ENCODE results near the gene CCDC71L.

Gene CCDC71L

DNA sequence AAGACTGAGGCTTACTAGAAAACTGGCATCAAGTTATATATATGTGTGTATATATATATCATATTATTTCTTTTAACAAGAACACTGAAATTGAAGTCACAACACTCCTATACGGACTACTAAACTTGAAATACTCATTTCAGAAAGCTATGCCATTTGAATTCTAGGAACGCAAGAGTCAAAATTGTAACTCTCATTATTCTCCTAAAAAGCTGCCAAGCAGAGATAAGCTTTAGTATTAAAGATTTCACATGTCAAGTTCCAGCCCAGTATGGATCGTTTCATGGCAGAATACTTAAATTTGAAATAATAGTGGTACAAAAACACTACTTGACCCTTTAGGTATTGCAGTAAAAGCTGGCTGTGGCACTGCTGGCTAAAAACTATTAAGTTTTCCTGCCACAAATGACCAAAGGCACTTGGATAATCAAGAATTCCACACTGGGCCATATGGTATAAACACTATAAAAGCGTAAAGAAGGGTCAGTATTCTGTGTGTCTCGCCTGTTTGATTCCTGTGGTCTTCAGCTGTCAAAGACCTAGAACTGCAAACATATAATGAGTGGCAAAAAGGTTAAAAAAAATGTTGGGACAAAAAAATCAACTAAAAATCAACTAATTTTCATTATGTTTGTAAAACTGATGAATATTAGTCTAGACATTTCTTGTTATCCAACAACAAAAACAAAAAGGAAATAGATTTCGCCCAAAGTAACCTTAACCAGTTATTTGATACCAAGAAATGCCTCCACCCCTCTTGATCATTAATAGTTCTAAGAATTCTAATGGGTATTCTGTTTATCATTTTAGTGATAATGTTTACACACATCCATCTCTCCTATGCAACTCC lies 2.4 kb downstream of the CCDC71L start:
- no peak for DNase-seq

DNA sequence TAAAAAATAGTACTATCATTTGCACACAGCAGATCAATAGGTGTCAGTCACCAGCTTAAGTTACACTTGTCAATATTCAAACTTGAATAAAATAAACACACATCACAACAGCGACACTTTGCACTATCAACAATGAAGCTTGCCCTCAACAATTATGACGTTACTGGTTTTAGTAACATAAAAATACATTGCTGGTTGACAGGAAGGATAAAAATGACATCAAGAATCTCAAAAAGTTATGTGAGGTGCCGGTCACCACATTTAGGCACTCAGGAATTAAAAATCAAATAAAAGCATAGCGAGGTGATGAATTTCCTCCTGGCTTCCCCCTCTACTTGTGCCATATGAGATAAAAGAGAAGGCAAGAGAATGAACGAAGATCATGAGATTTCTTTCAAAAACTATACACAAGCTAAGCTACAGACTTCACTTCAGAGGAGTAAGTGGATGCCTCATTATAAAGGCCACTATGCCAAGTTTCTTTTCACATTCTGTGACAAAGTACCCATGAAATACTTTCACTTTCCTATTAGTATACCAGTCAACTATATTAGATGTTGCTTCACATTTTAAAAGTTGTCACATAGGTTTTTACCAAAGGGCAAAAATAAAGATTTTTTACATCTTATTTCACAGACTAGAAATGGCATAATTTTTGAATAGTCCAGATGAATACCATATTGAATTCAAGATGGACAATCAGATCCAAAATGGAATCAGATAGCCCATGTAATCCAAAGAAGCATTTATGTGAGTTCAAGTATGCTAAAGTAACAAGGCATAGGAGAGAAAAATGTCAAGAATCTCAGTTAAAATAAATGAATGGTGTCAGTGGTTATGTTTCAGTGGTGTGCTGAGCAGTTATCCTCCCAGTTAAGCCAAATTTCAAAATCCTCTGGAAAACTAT lies 3.6 kb downstream of the CCDC71L start:
- no peak for DNase-seq

DNA sequence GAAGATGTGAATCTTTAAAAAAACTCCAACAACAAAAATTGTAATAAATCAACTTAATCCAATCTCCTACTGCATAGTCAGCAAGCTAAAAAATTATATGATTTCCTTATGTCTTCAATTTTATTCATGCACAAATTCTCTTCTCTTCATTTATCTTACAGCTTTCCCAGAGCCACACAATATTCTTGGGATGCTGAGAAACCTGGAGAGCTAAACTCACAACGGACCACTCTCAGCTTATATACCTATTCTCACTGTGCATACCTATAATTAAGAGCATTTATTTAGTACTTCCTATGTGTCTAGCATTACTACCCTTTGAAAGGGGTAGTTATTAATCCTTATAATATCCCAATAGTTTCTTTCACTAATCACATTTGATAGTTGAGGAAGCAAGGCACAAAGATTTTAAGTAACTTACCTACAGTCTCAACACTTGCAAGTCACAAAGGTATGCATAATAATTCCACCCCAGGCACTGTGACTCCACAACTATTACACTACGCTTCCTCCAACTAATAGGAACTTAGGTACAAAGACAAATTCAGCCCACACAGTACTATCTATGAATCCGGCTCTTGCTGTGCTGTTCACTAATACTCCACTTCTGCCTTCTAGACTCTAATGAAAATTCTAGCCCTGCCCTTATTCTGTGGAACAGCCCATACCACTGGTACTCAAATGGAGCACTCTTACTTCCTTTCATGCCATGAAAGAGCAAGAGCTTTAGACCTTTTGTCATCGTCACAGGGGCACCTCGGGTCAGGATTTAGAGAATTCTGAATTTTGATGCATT lies 5.1 kb downstream of the CCDC71L start:
- DNase-seq, result no peak

DNA sequence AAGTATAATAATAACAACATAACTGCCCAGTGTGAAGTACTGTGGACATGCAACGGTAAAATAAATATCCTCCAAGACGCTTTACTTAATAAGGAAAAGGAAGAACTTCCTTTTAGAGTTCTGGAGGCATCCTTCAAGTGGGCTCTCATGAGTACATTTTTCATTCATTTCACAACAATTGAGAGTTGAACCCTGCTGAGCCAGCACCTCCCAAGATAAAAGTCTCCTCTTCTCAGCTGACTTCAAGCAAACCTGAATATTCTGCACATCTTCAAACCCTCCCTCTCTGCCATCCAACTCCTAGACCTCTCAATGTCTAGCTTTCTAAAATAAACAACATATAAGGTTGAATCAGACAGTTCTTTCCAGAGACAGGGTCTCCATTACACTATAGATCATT lies 7.5 kb downstream of the CCDC71L start:
- DNase-seq, result no peak

DNA sequence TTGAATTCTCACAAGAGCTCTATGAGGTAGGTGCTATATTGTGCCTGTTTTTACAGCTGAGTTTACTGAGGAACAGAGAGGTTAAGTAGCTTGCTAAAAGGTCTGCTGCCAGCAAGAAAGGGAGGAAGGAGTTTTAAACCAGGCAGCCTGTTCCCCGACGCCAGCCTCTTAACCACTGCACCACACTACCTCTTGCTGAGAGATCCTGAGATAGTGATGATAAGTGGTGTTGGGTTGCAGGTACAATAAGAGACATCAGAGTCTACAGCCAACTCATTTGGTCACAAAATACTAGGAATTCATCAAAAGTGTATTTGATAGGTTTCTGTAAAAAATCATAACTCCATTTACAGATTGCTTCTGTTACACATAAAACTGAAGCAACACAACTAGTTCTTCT lies 8.0 kb downstream of the CCDC71L start:
- no peak for DNase-seq

DNA sequence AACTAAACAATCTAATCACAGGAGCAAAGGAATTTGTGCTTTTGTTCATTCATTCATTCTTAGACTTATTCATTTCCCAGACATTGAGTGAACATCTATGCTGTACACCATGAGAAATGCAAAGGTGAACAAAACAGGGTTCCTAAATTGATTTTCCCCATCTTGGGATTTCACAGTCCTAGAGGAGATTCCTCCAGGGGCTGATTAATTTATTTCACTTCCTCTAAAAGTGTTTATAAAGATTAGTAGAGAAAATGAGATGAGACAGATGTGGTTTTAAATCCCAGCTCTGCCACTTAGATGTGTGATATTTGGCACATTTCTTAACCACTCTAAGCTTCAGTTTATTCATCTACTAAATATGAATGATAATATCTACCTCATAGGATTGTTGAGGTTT lies 8.9 kb downstream of the CCDC71L start:
- no peak for DNase-seq

DNA sequence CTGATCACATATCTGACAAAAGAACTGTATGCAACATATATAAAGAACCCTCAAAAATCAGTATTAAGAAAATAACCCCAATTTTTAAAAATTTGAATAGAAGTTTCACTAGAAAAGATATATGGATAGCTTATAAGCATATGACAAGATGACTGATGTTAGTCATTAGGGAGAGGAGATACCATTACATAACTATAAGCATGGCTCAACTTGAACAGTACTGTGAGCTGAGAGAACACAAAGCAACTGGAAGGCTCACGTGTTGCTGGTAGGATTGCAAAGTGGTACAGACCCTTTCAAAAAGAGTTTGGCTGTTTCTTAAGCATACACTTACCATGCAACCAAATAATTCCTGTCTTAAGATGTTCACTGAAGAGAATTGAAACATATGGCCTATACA lies 14.7 kb downstream of the CCDC71L start:
- no peak for DNase-seq

DNA sequence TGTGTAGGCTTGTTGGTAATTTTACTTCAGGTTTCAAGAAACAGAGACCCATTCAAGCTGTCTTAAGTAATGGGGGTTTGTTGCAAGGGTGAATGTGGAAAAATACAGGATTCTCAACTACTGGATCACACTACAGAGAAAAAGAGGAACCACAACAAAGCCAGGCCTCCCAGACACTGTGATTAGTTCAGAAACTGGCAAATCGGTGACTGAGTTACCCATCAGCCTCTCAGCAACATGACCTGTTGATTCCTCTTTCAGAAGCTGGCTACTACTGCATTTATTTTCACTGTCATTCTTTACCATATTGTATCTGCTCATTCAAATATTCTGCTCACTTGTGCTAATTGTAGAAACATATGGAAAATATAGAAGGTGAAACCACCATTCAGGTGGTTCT lies 16.0 kb downstream of the CCDC71L start:
- peak; percentile 37 for DNase-seq

DNA sequence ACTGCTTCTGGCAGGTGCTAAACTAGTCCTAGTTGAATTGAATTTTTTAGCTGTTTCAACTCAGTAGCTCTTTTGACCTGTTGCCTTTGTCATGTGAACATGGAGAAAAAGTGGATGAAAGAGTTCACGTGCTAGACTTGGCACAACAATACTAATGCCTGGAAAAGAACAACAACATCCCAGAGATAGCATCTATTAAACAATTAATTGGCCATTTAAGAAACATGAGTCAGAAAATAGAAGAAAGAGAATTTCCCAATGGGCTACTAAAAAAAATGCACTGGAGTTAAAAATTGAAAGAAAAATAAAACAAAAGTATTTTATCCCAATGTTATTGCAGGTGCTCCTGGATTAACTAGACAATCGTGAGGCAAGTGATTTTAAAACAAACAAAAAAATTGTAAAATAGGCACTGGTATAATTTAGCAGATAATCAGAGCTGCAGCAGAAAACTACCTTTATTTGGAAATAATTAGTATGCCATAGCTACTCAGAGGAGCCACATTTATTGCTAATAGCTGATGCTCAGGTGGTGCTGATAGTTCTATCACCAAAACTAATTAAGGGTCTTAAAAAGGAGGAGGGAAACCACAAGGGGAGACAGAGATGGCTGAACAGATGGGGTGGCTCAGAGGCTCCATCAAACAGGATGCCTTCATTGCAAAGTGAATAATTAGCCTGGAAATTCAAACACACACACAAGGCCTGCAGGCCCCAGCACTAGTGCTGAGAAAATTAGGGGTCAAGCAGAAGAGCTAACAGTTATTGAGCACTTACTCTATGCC lies 17.6 kb downstream of the CCDC71L start:
- DNase-seq, result no peak

DNA sequence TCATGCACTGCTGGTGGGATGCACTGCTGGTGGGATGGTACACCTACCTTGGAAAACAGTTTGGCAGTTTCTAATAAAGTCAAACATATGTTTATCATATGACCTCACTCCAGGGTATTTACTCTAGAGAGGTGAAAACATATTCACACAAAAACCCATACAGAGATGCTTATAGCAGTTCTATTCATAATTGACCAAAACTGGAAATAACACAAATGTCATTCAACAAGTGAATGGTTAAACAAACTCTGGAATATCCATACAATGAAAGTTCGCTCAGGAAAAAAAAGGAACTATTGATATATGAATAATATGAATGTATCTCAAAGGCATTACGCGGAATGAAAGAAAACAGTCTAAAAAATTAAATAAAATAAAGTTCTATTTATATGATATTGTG lies 19.5 kb downstream of the CCDC71L start:
- no peak for DNase-seq

DNA sequence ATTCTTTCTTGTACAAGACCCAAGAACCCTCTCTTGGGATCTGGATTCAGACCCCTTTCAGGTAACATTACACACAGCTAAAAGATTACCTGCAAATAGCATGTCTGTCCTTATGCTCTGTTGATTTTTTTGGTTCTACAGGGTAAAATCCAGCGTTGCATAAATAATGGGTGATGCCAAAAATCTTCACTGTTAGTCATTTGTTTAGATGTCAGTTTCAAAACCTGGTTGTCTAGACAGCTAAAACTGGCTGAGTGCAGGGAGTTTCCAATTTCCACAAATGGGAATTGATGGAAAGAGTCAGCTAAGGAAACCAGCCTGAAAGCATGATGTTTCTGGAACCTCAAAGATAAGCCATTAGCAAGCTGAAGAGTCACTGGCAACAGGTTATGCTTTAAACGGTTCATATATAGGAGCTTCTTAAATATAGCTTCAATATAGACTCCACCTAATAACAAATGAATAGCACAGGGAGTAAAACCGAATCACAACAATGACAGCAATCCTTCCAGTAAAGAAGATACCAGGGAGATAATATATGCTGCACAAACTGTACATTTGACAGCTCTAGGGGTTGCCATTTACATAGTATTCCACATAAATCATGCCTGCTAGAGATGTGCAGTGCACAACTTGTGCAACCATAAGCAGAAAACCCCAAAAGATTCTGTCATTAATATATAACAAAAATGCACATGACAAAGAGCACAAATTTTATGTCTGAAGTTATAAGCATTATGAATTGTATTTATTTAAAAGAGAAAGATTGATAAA lies 20.4 kb downstream of the CCDC71L start:
- no peak for DNase-seq

DNA sequence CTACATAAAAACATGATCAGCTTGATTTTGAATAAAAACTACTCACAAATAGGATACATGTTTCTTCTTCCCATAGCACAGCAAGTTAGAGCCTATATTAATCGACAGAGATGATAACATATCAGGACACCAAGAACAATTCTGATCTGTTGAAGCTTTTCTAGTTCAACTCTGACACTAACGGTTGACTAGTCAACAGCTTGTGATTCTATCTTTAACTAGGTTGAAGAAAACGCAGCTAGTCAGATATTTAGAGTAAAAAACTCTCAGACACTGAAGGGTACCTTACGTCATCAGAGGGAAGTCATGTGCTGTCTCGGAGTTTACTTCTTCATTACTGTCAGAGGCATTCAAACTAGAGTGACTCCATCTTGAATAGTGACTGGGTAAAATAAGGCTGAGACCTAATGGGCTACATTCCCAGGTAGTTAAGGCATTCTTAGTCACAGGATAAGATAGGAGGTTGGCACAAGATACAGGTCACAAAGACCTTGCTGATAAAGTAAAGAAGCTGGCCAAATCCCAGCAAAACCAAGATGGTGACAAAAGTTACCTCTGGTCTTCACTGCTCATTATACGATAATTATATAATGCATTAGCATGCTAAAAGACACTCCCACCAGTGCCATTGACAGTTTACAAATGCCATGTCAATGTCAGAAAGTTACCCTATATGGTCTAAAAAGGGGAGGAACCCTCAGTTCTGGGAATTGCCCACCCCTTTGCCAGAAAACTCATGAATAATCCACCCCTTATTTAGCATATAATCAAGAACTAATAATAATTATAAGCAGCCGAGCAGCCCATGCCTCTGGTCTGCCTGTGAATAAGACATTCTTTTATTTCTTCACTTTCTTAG lies 21.3 kb downstream of the CCDC71L start:
- DNase-seq, result no peak

DNA sequence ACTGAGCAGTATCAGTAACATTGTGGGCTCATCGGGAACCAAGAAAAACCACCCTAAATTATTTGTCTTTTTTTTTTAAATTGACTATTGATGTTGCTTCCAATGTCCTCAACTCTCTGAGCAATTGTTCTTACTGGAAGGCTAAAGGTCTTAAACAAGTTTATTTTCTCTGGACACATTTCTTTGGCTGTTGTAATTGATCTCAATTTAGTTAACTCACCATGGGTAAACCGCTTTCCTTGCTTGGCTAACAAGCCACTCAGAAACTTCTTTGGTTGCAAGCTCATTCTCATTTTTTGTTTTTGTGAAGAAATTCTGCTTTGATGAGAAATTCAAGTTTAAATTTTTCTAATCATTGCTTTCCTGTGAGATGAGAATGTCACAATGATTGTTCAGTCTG lies 25.5 kb downstream of the CCDC71L start:
- DNase-seq, result no peak

DNA sequence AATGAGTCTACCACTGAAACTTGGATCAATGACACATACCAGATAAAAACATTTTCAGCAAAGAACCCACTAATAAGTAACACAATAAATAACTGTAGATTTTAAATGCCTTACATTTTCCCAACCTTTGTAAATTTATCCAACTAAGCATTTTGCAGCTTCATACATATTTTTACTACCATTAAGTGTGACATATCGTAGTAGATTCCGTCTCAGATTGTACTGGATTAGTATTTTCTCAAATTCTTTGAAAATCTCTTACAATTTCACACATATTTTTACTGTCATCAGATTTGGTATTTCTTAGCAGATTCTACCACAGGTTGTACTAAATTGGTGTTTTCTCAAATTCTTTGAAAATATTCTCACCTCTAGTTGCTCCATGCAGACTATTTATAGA lies 26.0 kb downstream of the CCDC71L start:
- DNase-seq, result no peak

DNA sequence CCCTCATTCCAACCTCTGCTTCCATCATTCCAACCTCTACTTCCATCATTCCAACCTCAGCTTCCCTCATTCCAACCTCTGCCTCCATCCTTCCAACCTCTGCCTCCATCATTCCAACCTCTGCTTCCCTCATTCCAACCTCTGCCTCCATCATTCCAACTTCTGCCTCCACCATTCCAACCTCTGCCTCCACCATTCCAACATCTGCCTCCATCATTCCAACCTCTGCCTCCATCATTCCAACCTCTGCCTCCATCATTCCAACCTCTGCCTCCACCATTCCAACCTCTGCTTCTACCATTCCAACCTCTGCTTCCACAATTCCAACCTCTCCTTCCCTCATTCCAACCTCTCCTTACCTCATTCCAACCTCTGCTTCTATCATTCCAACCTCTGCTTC lies 30.3 kb downstream of the CCDC71L start:
- no peak for DNase-seq

DNA sequence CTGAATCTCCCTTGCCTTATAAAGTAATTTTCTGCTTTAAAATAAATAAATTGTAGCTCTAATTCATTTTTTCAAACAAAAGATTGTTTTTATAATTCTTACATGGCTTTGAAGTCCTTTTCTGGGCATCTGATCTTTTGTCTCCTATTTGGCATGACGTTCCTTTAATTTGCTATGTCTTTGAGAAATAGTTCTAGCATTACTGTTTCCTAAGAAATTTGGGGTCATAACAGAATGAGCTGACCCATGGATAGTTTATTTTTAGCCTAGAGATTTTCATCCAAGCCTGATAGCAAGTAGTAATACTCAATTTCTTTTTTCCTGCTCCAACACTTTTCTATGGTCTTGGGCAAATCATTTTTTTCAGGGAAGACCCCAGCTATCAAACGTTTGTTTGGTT lies 31.4 kb downstream of the CCDC71L start:
- no peak for DNase-seq

DNA sequence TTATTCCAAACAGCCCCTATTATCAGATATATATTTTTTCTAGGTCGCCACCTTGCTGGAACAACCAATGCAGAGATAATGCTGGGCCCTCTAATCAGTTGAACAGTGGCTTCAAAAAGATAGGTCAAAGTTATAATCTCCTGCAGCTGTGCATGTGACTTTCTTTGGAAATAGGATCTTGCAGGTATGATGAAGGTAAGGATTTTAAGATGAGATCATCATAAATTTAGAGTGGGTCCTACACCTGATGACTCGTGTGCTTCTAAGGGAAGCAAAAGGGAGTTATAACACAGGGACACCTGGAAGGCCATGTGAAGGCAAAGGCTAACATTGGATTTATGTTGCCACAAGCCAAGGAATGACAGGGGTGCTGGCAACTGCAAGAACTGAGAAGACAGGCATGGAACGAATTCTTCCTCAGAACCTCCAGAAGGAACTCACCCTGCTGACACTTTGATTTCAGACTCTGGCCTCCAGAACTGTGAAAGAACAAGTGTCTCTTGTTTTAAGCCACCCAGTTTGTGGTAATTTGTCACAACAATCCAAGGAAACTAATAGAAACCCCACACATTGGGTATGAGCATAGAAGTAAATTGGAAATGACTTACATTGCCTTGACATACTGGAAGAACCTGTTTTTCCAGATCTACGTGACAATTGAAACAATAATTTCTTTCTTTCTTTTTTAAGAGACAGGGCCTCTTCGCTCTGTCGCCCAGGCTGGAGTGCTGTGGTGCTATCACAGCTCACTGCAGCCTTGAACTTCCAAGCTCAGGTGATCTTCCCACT lies 34.4 kb downstream of the CCDC71L start:
- DNase-seq, result no peak

DNA sequence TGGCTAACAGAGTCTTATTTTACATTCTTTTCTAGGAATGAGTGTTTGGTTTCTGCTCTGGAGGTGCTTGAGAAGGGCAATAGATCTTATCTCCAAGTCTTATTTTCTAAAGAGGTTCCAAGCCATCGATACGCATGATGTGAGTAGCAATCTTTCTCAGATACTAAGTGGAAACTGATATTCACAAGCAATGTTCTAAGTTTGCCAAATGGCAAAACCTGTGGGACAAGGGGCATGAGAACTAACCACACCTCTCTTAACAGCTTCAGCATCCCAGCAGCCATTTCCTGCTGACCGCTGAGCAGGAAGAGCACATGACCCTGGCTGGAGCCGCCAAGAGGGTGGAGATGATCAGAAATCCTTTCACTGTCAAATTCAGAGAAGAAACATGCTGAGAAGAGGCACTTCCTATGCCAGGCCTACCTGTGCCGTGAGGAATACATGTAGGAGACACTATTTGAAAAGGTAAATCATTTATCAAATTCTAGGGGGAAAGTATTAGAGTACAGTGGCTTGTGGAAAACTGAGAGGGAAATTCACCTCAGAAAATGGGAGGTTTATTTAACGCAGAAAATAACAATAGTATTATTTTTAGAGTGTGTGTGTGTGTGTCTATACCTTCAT lies 35.2 kb downstream of the CCDC71L start:
- no peak for DNase-seq

DNA sequence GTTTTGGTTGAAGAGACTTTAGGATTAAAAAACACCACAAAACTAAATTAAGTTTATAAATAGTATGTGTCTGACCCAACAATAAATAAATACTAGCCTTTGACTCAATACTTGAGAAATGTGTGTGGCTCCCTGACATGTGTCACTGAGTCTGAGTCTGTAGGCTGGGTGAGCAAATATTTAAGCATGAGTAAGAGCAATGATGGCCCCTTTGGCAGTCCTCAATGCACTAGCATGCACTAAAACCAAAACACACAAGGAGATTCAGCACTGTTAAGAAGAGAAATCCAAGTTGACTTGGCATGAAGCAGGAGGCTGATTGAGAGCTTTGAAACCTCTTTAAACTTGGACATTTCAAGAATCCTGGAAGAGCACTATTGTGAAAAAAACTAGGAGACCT lies 37.1 kb downstream of the CCDC71L start:
- no peak for DNase-seq
